Esophagus squamous epithelium (tissue), 5 donors: ENCODE results near the gene FAAP100. TPM values are rescaled to one million over a fixed set of nuclear protein-coding genes. Genes with fewer than 3 reads are reported as not detected.

Source experiments
- DNase-seq: peaks from one replicate; lab custom pipeline; 2025; lab: John Stamatoyannopoulos, UW
- H3K27ac ChIP-seq, 4 donors: fragments of 200-600 bp; sonication (generic); one replicate each; pipeline ENCODE4 v1.5.1; 2016 to 2019; ENCODE audit warnings: mild to moderate bottlenecking in 1 of 4
- H3K27me3 ChIP-seq, 4 donors: fragments of 200-600 bp; sonication (generic); 1 replicate in 3 of 4; 2 replicates in 1 of 4; pipeline versions ENCODE4 v1.5.1 to v1.6.0; 2017 to 2021; ENCODE audit warnings: antibody characterized with exemption in 1 of 4
- H3K36me3 ChIP-seq, 3 donors: fragments of 200-600 bp; sonication (generic); one replicate each; pipeline ENCODE4 v1.5.1; 2016 to 2019
- H3K4me1 ChIP-seq, 3 donors: fragments of 200-600 bp; sonication (generic); one replicate each; pipeline ENCODE4 v1.5.1; 2017 to 2019
- H3K4me3 ChIP-seq, 4 donors: fragments of 200-600 bp; sonication (generic); 1 replicate in 3 of 4; 2 replicates in 1 of 4; pipeline ENCODE4 v1.5.1; 2016 to 2019; ENCODE audit warnings: mild to moderate bottlenecking in 2 of 4, moderate library complexity in 1 of 4
- H3K9me3 ChIP-seq, 3 donors: fragments of 200-600 bp; sonication (generic); one replicate each; pipeline ENCODE4 v1.5.1; 2016 to 2019
- POLR2A ChIP-seq, 4 donors: fragments of 450-650 bp; IDR thresholded peaks; one replicate each; pipeline ENCODE4 v1.6.1; 2017; ENCODE audit warnings: antibody characterized with exemption in 4 of 4, mild to moderate bottlenecking in 4 of 4, moderate library complexity in 3 of 4
- whole genome bisulfite sequencing, 2 donors: methylation state at CpG; one replicate each; pipeline ENCODE4 v1.1.5; 2018; 5-methylcytosine and 5-hydroxymethylcytosine counted together
- intact Hi-C: fragments of 100-400 bp; cut with DNase I; formaldehyde crosslinking; loops from one replicate; pipeline ENCODE4 v1.15.0; 2022
- total RNA-seq, 4 donors: library from RNA; depleted of rRNA; stranded (reverse); fragments of >200 nt; gene quantifications; one replicate each; pipeline ENCODE4 v1.1.0, GENCODE V29; 2016
- TF ChIP-seq, protein P1 (sequence below), 6 experiments: fragments of 450-650 bp in 4 of 6; fragments of 200-600 bp in 2 of 6; sonication (generic) in 2 of 6; IDR thresholded peaks; one replicate each; pipeline ENCODE4 v1.5.1; 2016 to 2019; ENCODE audit warnings: antibody characterized with exemption in 6 of 6, mild to moderate bottlenecking in 4 of 6, moderate library complexity in 4 of 6
- donor health status: DM: yes; HTN: yes; CAD: no.

The FAAP100 gene
- total RNA-seq, 4 donors from 2014 or later: 17.3 to 32.2 (median 26.1) TPM

DNA sequence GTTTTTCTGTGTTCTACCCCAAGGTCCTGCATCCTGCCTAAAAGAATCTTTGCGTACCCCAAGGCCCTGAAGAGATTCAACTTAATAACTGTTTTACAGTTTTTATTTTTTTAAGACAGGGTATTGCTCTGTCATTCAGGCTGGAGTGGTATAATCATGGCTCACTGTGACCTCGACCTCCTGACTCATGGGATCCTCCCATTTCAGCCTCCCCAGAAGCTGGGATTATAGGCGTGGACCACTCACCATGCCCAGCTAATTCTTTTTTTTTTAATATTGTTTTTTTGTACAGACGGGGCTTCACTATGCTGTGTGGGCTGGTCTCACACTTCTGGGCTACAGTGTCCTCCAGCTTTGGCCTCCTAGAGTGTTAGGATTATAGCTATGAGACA is 9.3 kb upstream of the FAAP100 start:
- WGBS, 2 donors: 78 to 83% methylated on average over 4 of the region's 4 CpGs
- Histone ChIP-seq H3K27ac (no peak overlapping the region), H3K4me3 (no peak overlapping the region), H3K4me1 (peaks cover 0 to 13% (median 8%) of the 10 kb centered on the region in 3 donors), H3K36me3 (peaks cover 27 to 100% (median 44%) of the 10 kb centered on the region in 3 donors), H3K9me3 (no peaks in the 10 kb centered on the region), H3K27me3 (no peaks in the 10 kb centered on the region)
- intact Hi-C loops: no loop called here
- no peak for TF ChIP-seq POLR2A (IDR thresholded peaks at IDR 0.05)
- TF ChIP-seq, protein P1, sequence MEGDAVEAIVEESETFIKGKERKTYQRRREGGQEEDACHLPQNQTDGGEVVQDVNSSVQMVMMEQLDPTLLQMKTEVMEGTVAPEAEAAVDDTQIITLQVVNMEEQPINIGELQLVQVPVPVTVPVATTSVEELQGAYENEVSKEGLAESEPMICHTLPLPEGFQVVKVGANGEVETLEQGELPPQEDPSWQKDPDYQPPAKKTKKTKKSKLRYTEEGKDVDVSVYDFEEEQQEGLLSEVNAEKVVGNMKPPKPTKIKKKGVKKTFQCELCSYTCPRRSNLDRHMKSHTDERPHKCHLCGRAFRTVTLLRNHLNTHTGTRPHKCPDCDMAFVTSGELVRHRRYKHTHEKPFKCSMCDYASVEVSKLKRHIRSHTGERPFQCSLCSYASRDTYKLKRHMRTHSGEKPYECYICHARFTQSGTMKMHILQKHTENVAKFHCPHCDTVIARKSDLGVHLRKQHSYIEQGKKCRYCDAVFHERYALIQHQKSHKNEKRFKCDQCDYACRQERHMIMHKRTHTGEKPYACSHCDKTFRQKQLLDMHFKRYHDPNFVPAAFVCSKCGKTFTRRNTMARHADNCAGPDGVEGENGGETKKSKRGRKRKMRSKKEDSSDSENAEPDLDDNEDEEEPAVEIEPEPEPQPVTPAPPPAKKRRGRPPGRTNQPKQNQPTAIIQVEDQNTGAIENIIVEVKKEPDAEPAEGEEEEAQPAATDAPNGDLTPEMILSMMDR (IDR thresholded peaks at IDR 0.05): no peak
- no peak for DNase-seq

DNA sequence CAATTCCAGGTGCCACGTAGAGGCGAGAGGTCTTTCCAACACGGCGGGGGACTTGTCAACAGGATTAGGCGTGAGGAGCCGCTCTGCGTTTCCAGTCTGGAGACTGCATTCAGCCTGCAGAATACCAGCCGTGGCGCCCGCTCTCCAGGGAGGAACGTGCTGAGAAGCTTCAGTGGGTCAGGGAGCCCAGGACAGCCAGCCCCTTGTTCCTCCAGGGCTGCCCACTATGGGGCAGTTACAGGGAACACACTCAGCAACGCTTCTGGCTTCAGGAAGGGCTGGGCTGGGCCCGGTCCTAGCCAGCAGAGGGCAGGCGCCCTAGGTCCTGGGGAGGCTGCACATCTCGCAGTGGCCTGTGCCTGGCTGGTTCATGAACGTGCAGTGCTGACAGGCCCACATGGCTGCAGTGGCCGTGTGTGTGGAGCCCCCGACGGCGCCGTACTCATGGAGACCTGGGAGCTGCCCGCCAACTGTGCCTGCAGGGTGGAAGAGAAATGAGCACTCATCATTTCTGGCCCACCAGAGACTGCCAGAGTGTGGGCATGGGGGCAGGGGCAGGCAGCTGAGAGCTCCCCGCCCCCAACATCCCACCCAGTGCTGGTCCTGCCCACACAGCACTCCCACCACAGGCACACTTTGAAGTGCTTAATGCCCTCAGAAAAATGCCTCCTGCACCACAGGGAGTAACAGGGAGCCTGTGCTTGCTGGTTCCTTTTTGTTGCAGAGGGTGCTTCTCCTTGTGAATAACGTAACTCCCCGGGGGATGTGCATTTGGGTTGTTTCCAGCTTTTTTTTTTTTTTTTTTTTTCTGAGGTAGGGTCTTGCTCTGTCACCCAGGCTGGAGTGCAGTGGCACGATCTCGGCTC is 7.0 kb upstream of the FAAP100 start:
- Histone ChIP-seq H3K4me1 (peaks cover 0 to 4% (median under 1%) of the 10 kb centered on the region in 3 donors), H3K36me3 (peaks cover 14 to 82% (median 31%) of the 10 kb centered on the region in 3 donors), H3K9me3 (no peaks in the 10 kb centered on the region), H3K27ac (no peak overlapping the region), H3K4me3 (no peak overlapping the region), H3K27me3 (no peaks in the 10 kb centered on the region)
- DNase-seq: no peak
- TF ChIP-seq, protein P1 (IDR thresholded peaks at IDR 0.05): no peak
- no peak for TF ChIP-seq POLR2A (IDR thresholded peaks at IDR 0.05)
- 86 to 87% methylated on average over 11 to 14 of the region's 27 CpGs for WGBS, 2 donors
- intact Hi-C loops: no loop called here

DNA sequence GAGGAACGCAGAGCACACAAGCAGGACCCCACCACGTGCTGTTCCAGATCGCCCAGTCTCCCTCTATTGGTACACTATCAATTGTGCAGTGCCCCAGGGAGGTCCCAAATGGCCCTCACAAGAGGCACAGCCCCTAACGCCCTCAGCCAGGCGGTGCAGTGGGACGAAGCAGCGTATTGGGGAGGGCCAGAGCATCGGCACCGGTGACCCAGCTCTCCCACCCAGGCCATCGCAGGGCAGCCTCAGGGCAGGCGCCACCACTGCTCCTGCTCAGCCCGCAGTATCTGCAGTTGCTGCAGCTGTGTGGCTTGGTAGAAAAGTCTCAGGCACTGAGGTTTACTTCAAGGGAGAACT is 5.9 kb upstream of the FAAP100 start:
- Histone ChIP-seq H3K4me1 (peaks cover 7 to 15% (median 11%) of the 10 kb centered on the region in 3 donors), H3K4me3 (no peak overlapping the region), H3K36me3 (peaks cover 14 to 71% (median 31%) of the 10 kb centered on the region in 3 donors), H3K27me3 (no peaks in the 10 kb centered on the region), H3K9me3 (no peaks in the 10 kb centered on the region), H3K27ac (no peak overlapping the region)
- no peak for DNase-seq
- intact Hi-C loops: no loop called here
- WGBS, 2 donors: 90% methylated on average over 2 of the region's 12 CpGs; no CpG with 5 or more reads in 1 of the 2 donors
- TF ChIP-seq, protein P1 (IDR thresholded peaks at IDR 0.05): no peak
- TF ChIP-seq POLR2A (IDR thresholded peaks at IDR 0.05): no peak

DNA sequence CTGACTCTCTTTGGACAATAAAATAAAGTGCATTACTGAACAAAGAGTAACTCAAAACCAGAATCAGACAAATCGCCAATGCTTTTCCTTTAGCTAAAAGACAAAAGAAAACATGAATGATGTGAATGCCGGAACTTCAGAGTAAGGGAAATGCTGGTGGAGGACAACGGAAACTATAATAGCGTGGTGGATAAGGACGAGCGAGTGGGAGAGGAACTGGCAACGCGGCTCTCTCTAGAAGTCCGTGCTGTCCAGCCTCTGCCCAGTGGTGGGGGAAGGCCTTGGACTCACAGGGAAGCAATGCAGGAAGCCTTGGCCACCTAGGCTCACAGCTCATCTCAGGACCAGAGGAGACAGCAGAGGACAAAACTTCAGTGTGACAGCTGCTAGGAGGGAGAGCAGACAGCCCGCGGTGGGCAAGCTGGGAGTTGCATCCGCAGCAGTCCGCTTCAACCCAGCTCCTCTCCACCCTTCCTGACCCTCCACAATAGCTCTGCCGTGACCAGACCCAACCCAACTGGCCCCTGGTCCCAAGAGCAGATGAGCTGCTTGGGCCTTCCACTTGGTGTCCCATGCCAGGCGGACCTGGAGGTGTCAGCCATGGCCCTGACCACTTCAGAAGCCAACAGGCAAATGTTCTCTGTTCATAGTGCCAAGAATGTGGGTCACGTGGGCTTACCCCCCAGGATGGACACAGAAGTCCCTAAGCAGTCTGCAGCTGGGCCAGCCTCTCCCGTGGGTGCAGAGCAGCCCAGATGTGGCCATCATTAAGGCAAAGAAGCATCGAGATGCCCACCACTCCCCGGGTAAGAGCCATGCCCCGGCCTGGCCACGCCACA is 5.3 kb upstream of the FAAP100 start:
- TF ChIP-seq, protein P1 (IDR thresholded peaks at IDR 0.05): no peak
- TF ChIP-seq POLR2A (IDR thresholded peaks at IDR 0.05): no peak

More for the DNA sequence above, 5.3 kb upstream of the FAAP100 start:
- intact Hi-C loops: no loop called here
- Histone ChIP-seq H3K27ac (no peak overlapping the region), H3K4me3 (no peak overlapping the region), H3K4me1 (peaks cover 8 to 18% (median 12%) of the 10 kb centered on the region in 3 donors), H3K27me3 (no peaks in the 10 kb centered on the region), H3K9me3 (no peaks in the 10 kb centered on the region), H3K36me3 (peaks cover 13 to 65% (median 31%) of the 10 kb centered on the region in 3 donors)
- 86 to 94% methylated on average over 10 to 13 of the region's 21 CpGs for WGBS, 2 donors
- DNase-seq: no peak
